OCI-LY7 (cell line): ENCODE data around the gene DNM3. TPM values are rescaled to one million over a fixed set of nuclear protein-coding genes. Genes with fewer than 3 reads are reported as not detected.

Experiments
- BruUV-seq: library from RNA; stranded (reverse); fragments of 400-500 nt; replicated peaks from 2 replicates; lab custom pipeline; 2021; lab: Mats Ljungman, UMichigan
- CTCF ChIA-PET: fragments of 300-600 bp; sonication (Branson Sonifier 250); formaldehyde crosslinking; loops from one replicate; lab custom pipeline; 2022; ENCODE audit warnings: antibody characterized with exemption; ENCODE audit not compliant: unreplicated experiment; lab: Charles Lee
- POLR2A ChIA-PET: fragments of 300-600 bp; sonication (Branson Sonifier 250); formaldehyde crosslinking; loops from one replicate; lab custom pipeline; 2022; ENCODE audit warnings: antibody characterized with exemption; lab: Charles Lee
- DNase-seq: peaks from one replicate; pipeline ENCODE4 v3.0.0-alpha.2; 2015; ENCODE audit warnings: low spot score
- H2AFZ ChIP-seq: fragments of 200-600 bp; sonication (generic), shearing (Covaris generic); 2 replicates; pipeline ENCODE4 v1.6.1; 2014; ENCODE audit warnings: mild to moderate bottlenecking, antibody characterized with exemption, low read length, moderate library complexity
- H3K27ac ChIP-seq: fragments of 200-600 bp; sonication (generic); 2 replicates; pipeline ENCODE4 v1.5.1; 2014; ENCODE audit warnings: mixed run types, low read depth, mild to moderate bottlenecking, moderate library complexity, low read length, inconsistent platforms; ENCODE audit not compliant: poor library complexity, severe bottlenecking
- H3K36me3 ChIP-seq: fragments of 200-600 bp; sonication (generic); 2 replicates; pipeline ENCODE4 v1.6.1; 2014; ENCODE audit warnings: mild to moderate bottlenecking, antibody characterized with exemption, low read length, moderate library complexity, mixed read lengths; ENCODE audit not compliant: insufficient read depth
- H3K4me1 ChIP-seq: fragments of 200-600 bp; sonication (generic); 2 replicates; pipeline ENCODE4 v1.5.1; 2014; ENCODE audit warnings: mild to moderate bottlenecking, low read length; ENCODE audit not compliant: insufficient read depth, poor library complexity, severe bottlenecking
- H3K4me2 ChIP-seq: fragments of 200-600 bp; sonication (generic); 2 replicates; pipeline ENCODE4 v1.6.1; 2014; ENCODE audit warnings: mild to moderate bottlenecking, low read length
- H3K4me3 ChIP-seq: fragments of 200-600 bp; sonication (generic); 2 replicates; pipeline ENCODE4 v1.5.1; 2014; ENCODE audit warnings: mild to moderate bottlenecking, low read depth, low read length; ENCODE audit not compliant: poor library complexity, severe bottlenecking
- H3K79me2 ChIP-seq: fragments of 200-600 bp; sonication (generic); 2 replicates; pipeline ENCODE4 v1.6.1; 2016; ENCODE audit warnings: low read depth, mild to moderate bottlenecking, low read length, moderate library complexity, mixed read lengths; ENCODE audit not compliant: insufficient read depth
- H3K9me2 ChIP-seq: fragments of 200-600 bp; sonication (generic); 2 replicates; pipeline ENCODE4 v1.6.1; 2016; ENCODE audit warnings: mild to moderate bottlenecking, low read length, mixed read lengths; ENCODE audit not compliant: insufficient read depth
- H3K9me3 ChIP-seq: fragments of 200-600 bp; sonication (generic); 2 replicates; pipeline ENCODE4 v1.6.1; 2014; ENCODE audit warnings: mild to moderate bottlenecking, mixed run types, low read length, mixed read lengths
- H4K20me1 ChIP-seq: fragments of 200-600 bp; sonication (generic); 2 replicates; pipeline ENCODE4 v1.6.1; 2014; ENCODE audit warnings: mild to moderate bottlenecking, antibody characterized with exemption, low read length, moderate library complexity, mixed read lengths; ENCODE audit not compliant: insufficient read depth
- CTCF ChIP-seq: fragments of 200-600 bp; sonication (generic); conservative IDR thresholded peaks from 2 replicates; pipeline ENCODE4 v1.5.1; 2014; ENCODE audit warnings: mild to moderate bottlenecking, antibody characterized with exemption, low read length, moderate library complexity, mixed read lengths
- EZH2phosphoT487 ChIP-seq: fragments of 200-600 bp; sonication (generic); IDR thresholded peaks from 2 replicates; pipeline ENCODE4 v1.6.1; 2018; ENCODE audit warnings: low read depth, borderline replicate concordance, mild to moderate bottlenecking, mixed run types, antibody characterized with exemption, low read length, moderate library complexity, mixed read lengths
- intact Hi-C: fragments of 100-400 bp; cut with micrococcal nuclease; formaldehyde crosslinking; loops from one replicate; pipeline ENCODE4 v1.10.0; 2022; ENCODE audit not compliant: unreplicated experiment
- total RNA-seq, 2 experiments: library from RNA; depleted of rRNA in 1 of 2; stranded (reverse); fragments of >200 nt in 1 of 2; shearing (Covaris generic) in 1 of 2; gene quantifications; 2 replicates each; pipeline ENCODE4 v1.2.3, GENCODE V29; 2014 to 2022

Gene DNM3
- total RNA-seq, 2 experiments from 2014 or later: 0.47 to 0.61 TPM

DNA sequence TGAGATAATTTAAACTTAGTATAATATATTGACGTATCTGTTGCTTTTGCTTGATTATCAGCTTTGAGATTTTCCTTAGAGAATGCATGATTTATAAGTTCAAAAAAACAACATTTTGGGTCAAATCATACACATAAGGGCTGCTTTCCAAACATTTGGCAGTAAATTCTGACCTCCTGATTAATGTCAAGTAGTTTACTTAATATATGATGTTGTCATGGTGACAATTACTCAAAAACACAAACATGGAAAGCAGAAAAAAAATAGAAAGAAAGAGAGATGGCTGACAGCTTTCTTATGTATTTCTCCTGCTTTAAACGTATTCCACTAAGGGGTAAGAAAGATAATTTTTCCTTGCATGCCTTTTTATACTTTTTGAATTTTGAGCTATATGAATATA, 320.9 kb downstream of the DNM3 start:
- no peak for DNase-seq
- TF ChIP-seq CTCF (no peak), EZH2phosphoT487 (no peak)
- ChIA-PET POLR2A (interaction anchor here (1.0 kb wide), 1 partner anchor 13 kb away, joined by 3 read pairs; no protein-coding TSS in a partner anchor), CTCF (no interaction called here)
- Histone ChIP-seq H3K4me3 (no peak overlapping the region), H3K9me2 (no peaks in the 10 kb centered on the region), H3K4me2 (no peak overlapping the region), H2AFZ (no peak overlapping the region), H3K27ac (no peak overlapping the region), H4K20me1 (no peaks in the 10 kb centered on the region), H3K9me3 (no peaks in the 10 kb centered on the region), H3K79me2 (no peaks in the 10 kb centered on the region), H3K36me3 (no peaks in the 10 kb centered on the region), H3K4me1 (no peaks in the 10 kb centered on the region)
- intact Hi-C loops: no loop called here
- BruUV-seq: no TSS peak

- H3K4me1 ChIP-seq: no peaks in the 10 kb centered on the region
- H3K4me2 ChIP-seq: no peak overlapping the region
- TF ChIP-seq CTCF (no peak), EZH2phosphoT487 (no peak)
- H3K9me2 ChIP-seq: no peaks in the 10 kb centered on the region
- no peaks in the 10 kb centered on the region for H3K79me2 ChIP-seq
- no peak overlapping the region for H2AFZ ChIP-seq
- H4K20me1 ChIP-seq: no peaks in the 10 kb centered on the region
- no peaks in the 10 kb centered on the region for H3K9me3 ChIP-seq
- no peak overlapping the region for H3K27ac ChIP-seq
- H3K36me3 ChIP-seq: no peaks in the 10 kb centered on the region
- POLR2A ChIA-PET: interaction anchor here (0.6 to 0.7 kb wide), 3 partner anchors 13 to 260 kb away, joined by 5 to 6 read pairs (median 6); no protein-coding TSS in a partner anchor
- BruUV-seq: no TSS peak
- intact Hi-C loops: no loop called here
- H3K4me3 ChIP-seq: no peak overlapping the region
- CTCF ChIA-PET: no interaction called here
- DNase-seq: no peak
Measured at GRCh38 chr1:172163498-172164215, 322.4 kb downstream of the DNM3 start.

DNA sequence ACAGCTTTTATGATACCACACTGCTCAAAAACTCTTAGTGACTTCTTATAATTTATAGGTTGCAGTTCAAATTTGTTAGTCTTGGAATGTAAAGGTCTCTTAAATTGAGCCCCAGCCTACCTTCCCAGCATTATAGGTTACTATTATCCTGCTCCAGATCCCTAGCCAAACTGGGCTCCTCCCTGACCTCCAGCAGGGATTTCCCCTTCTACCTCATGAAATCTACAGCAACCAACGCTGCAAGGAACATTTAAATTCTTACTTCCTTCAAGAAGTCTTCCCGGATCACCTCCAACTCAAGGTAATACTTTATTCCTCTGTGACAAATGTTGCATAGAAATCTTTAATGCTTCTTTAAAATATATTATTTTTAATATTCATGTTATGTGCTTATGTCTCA, 324.1 kb downstream of the DNM3 start:
- no peak for DNase-seq
- intact Hi-C loops: no loop called here
- Histone ChIP-seq H4K20me1 (no peaks in the 10 kb centered on the region), H2AFZ (no peak overlapping the region), H3K4me1 (no peaks in the 10 kb centered on the region), H3K4me3 (no peak overlapping the region), H3K27ac (no peak overlapping the region), H3K9me3 (no peaks in the 10 kb centered on the region), H3K9me2 (no peaks in the 10 kb centered on the region), H3K4me2 (no peak overlapping the region), H3K36me3 (no peaks in the 10 kb centered on the region), H3K79me2 (no peaks in the 10 kb centered on the region)
- ChIA-PET CTCF (no interaction called here), POLR2A (interaction anchor here (1.0 kb wide), 1 partner anchor 154 kb away, joined by 3 read pairs; no protein-coding TSS in a partner anchor)
- no peak for TF ChIP-seq CTCF
- TF ChIP-seq EZH2phosphoT487: no peak
- BruUV-seq: no TSS peak
